Measurements from ENCODE around the gene YIF1A.

- TF ChIP-seq CTCF (IDR thresholded peaks at IDR 0.05), result peak in 1 of 3 experiments; percentile 26
- TF ChIP-seq POLR2A (IDR thresholded peaks at IDR 0.05; ENCODE audit: low read depth), result no peak
- no peak for TF ChIP-seq EP300 (IDR thresholded peaks at IDR 0.05)
- TF ChIP-seq POLR2AphosphoS5 (IDR thresholded peaks at IDR 0.05), result no peak
Measured at GRCh38 chr11:66264914-66265313, 24.0 kb downstream of the YIF1A start.

All from esophagus muscularis mucosa (tissue), 4 donors.